OCI-LY7 (cell line): ENCODE data around the gene MTHFR. TPM values are rescaled to one million over a fixed set of nuclear protein-coding genes. Genes with fewer than 3 reads are reported as not detected.

Source experiments
- BruUV-seq: library from RNA; stranded (reverse); fragments of 400-500 nt; replicated peaks from 2 replicates; lab custom pipeline; 2021; lab: Mats Ljungman, UMichigan
- CTCF ChIA-PET: fragments of 300-600 bp; sonication (Branson Sonifier 250); formaldehyde crosslinking; loops from one replicate; lab custom pipeline; 2022; ENCODE audit warnings: antibody characterized with exemption; ENCODE audit not compliant: unreplicated experiment; lab: Charles Lee
- POLR2A ChIA-PET: fragments of 300-600 bp; sonication (Branson Sonifier 250); formaldehyde crosslinking; loops from one replicate; lab custom pipeline; 2022; ENCODE audit warnings: antibody characterized with exemption; lab: Charles Lee
- DNase-seq: peaks from one replicate; pipeline ENCODE4 v3.0.0-alpha.2; 2015; ENCODE audit warnings: low spot score
- H2AFZ ChIP-seq: fragments of 200-600 bp; sonication (generic), shearing (Covaris generic); 2 replicates; pipeline ENCODE4 v1.6.1; 2014; ENCODE audit warnings: mild to moderate bottlenecking, antibody characterized with exemption, low read length, moderate library complexity
- H3K27ac ChIP-seq: fragments of 200-600 bp; sonication (generic); 2 replicates; pipeline ENCODE4 v1.5.1; 2014; ENCODE audit warnings: mixed run types, low read depth, mild to moderate bottlenecking, moderate library complexity, low read length, inconsistent platforms; ENCODE audit not compliant: poor library complexity, severe bottlenecking
- H3K36me3 ChIP-seq: fragments of 200-600 bp; sonication (generic); 2 replicates; pipeline ENCODE4 v1.6.1; 2014; ENCODE audit warnings: mild to moderate bottlenecking, antibody characterized with exemption, low read length, moderate library complexity, mixed read lengths; ENCODE audit not compliant: insufficient read depth
- H3K4me1 ChIP-seq: fragments of 200-600 bp; sonication (generic); 2 replicates; pipeline ENCODE4 v1.5.1; 2014; ENCODE audit warnings: mild to moderate bottlenecking, low read length; ENCODE audit not compliant: insufficient read depth, poor library complexity, severe bottlenecking
- H3K4me2 ChIP-seq: fragments of 200-600 bp; sonication (generic); 2 replicates; pipeline ENCODE4 v1.6.1; 2014; ENCODE audit warnings: mild to moderate bottlenecking, low read length
- H3K4me3 ChIP-seq: fragments of 200-600 bp; sonication (generic); 2 replicates; pipeline ENCODE4 v1.5.1; 2014; ENCODE audit warnings: mild to moderate bottlenecking, low read depth, low read length; ENCODE audit not compliant: poor library complexity, severe bottlenecking
- H3K79me2 ChIP-seq: fragments of 200-600 bp; sonication (generic); 2 replicates; pipeline ENCODE4 v1.6.1; 2016; ENCODE audit warnings: low read depth, mild to moderate bottlenecking, low read length, moderate library complexity, mixed read lengths; ENCODE audit not compliant: insufficient read depth
- H3K9me2 ChIP-seq: fragments of 200-600 bp; sonication (generic); 2 replicates; pipeline ENCODE4 v1.6.1; 2016; ENCODE audit warnings: mild to moderate bottlenecking, low read length, mixed read lengths; ENCODE audit not compliant: insufficient read depth
- H3K9me3 ChIP-seq: fragments of 200-600 bp; sonication (generic); 2 replicates; pipeline ENCODE4 v1.6.1; 2014; ENCODE audit warnings: mild to moderate bottlenecking, mixed run types, low read length, mixed read lengths
- H4K20me1 ChIP-seq: fragments of 200-600 bp; sonication (generic); 2 replicates; pipeline ENCODE4 v1.6.1; 2014; ENCODE audit warnings: mild to moderate bottlenecking, antibody characterized with exemption, low read length, moderate library complexity, mixed read lengths; ENCODE audit not compliant: insufficient read depth
- EZH2phosphoT487 ChIP-seq: fragments of 200-600 bp; sonication (generic); IDR thresholded peaks from 2 replicates; pipeline ENCODE4 v1.6.1; 2018; ENCODE audit warnings: low read depth, borderline replicate concordance, mild to moderate bottlenecking, mixed run types, antibody characterized with exemption, low read length, moderate library complexity, mixed read lengths
- intact Hi-C: fragments of 100-400 bp; cut with micrococcal nuclease; formaldehyde crosslinking; loops from one replicate; pipeline ENCODE4 v1.10.0; 2022; ENCODE audit not compliant: unreplicated experiment
- total RNA-seq, 2 experiments: library from RNA; depleted of rRNA in 1 of 2; stranded (reverse); fragments of >200 nt in 1 of 2; shearing (Covaris generic) in 1 of 2; gene quantifications; 2 replicates each; pipeline ENCODE4 v1.2.3, GENCODE V29; 2014 to 2022
- TF ChIP-seq, protein P1 (sequence below): fragments of 200-600 bp; sonication (generic); conservative IDR thresholded peaks from 2 replicates; pipeline ENCODE4 v1.5.1; 2014; ENCODE audit warnings: mild to moderate bottlenecking, antibody characterized with exemption, low read length, moderate library complexity, mixed read lengths

MTHFR gene
- total RNA-seq, 2 experiments from 2014 or later: 31.6 to 54.6 TPM

DNA sequence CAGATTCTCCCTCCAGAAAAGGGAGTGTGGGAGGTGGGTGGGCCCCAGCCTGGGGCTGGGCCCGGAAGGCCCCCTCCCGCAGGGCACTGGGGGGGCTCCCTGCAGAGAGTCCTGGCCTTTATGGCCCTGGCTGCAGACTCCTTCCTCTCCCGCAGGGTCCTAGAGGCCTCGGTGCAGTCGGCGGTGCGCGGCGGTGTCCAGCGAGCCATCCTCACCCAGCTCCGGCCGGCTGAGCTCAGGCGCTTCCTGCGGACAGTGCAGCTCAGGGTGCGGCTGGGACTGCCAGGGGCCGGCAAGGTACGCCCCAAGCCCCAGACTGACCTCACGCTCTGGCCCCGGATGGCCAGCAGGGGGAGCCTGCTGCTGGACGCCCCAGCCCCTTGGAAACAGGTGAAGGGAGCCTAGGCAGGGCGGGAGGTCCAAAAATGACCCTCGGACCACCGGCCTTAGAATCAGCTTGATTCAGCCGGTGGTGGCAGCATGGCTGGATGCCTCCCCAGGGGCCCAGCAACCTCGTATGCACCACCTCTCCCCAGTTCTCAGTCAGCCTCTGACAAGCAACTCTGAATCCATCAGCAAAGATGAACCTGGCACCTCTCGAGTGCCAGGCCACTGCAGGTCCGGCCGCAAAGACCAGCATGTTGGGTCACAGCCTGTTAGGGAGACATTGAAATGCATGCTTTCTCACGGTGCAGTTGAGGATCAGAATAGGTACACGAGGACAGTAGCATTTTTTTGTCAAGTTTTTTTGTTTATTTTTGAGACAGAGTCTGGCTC is 20.6 kb downstream of the MTHFR start:
- intact Hi-C loops: no loop called here
- POLR2A ChIA-PET: interaction anchor here (1.5 kb wide), 1 partner anchor 18 kb away, joined by 5 read pairs; no protein-coding TSS in a partner anchor
- peak overlapping the region; percentile 55 for H3K4me2 ChIP-seq

DNA sequence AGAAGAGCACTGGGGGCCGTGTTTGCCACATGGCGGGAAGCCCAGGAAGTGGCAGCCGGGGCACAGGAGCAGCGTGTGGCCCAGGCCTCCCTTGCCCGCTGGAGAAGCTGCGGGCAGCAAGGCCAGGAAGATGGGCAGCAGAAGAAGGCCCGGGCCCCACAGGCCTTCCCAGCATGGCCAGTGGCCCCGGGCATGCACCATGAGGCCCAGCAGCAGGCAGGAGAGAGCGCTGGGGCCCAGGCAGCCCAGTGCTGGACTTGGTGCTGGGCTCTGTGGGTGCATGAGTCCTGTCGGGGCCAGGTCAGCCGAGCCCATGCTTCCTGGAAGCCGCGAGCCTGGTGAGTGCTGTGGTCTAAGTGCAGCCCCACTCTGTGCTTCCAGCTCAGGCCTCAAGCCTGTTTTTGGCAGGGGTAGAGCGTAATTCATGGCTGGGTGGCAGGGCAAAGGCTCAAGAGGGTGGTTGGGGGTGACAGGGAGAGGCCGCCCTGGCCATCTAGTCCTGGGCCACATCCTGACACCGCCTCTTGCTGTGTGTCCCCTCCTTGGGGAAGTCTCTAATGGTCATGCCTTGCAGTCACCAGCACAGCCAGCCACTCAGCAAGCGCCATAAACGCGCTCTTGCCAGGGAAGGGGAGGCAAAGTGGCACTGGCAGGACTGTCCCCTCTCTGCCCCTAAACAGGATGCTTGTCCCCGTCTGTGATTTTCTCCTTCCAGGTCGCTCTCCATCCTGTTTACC is 21.3 kb downstream of the MTHFR start:
- Histone ChIP-seq H3K4me3 (peak overlapping the region; percentile 34), H3K9me2 (no peaks in the 10 kb centered on the region), H3K27ac (peak overlapping the region; percentile 56), H4K20me1 (no peaks in the 10 kb centered on the region), H3K79me2 (no peaks in the 10 kb centered on the region), H3K36me3 (no peaks in the 10 kb centered on the region), H3K4me2 (peak overlapping the region; percentile 55), H2AFZ (peak overlapping the region; percentile 79), H3K4me1 (peaks cover 33% of the 10 kb centered on the region), H3K9me3 (no peaks in the 10 kb centered on the region)
- TF ChIP-seq, protein P1, sequence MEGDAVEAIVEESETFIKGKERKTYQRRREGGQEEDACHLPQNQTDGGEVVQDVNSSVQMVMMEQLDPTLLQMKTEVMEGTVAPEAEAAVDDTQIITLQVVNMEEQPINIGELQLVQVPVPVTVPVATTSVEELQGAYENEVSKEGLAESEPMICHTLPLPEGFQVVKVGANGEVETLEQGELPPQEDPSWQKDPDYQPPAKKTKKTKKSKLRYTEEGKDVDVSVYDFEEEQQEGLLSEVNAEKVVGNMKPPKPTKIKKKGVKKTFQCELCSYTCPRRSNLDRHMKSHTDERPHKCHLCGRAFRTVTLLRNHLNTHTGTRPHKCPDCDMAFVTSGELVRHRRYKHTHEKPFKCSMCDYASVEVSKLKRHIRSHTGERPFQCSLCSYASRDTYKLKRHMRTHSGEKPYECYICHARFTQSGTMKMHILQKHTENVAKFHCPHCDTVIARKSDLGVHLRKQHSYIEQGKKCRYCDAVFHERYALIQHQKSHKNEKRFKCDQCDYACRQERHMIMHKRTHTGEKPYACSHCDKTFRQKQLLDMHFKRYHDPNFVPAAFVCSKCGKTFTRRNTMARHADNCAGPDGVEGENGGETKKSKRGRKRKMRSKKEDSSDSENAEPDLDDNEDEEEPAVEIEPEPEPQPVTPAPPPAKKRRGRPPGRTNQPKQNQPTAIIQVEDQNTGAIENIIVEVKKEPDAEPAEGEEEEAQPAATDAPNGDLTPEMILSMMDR: no peak
- TF ChIP-seq EZH2phosphoT487: no peak
- ChIA-PET POLR2A (interaction anchor here (0.7 kb wide), 1 partner anchor 51 kb away, joined by 4 read pairs; no protein-coding TSS in a partner anchor), CTCF (no interaction called here)
- BruUV-seq: no TSS peak
- intact Hi-C loops: no loop called here
- DNase-seq: peak; percentile 30

More for the DNA sequence above, 20.6 kb downstream of the MTHFR start:
- H3K9me2 ChIP-seq: no peaks in the 10 kb centered on the region
- H3K4me1 ChIP-seq: peaks cover 33% of the 10 kb centered on the region
- CTCF ChIA-PET: no interaction called here
- H3K4me3 ChIP-seq: peak overlapping the region; percentile 34
- H4K20me1 ChIP-seq: no peaks in the 10 kb centered on the region
- H3K79me2 ChIP-seq: no peaks in the 10 kb centered on the region
- no peaks in the 10 kb centered on the region for H3K9me3 ChIP-seq
- TF ChIP-seq, protein P1: peak; percentile 89
- no peak for TF ChIP-seq EZH2phosphoT487
- H3K36me3 ChIP-seq: no peaks in the 10 kb centered on the region
- BruUV-seq: no TSS peak
- DNase-seq: peak; percentile 69
- H2AFZ ChIP-seq: peak overlapping the region; percentile 79
- H3K27ac ChIP-seq: peak overlapping the region; percentile 56
